HEK293 (cell line): ENCODE data around the gene PRR20D.
"Not testable (repeated sequence)": the region's sequence is repeated elsewhere in the genome, so short reads cannot be mapped to it uniquely, and the experiment has no call there.

Experiments used
- CTCF ChIA-PET: fragments of 350-600 bp; formaldehyde crosslinking; extraction: SDS; loops from one replicate; lab custom pipeline; 2021; ENCODE audit warnings: antibody characterized with exemption; lab: Yijun Ruan, JAX
- POLR2A ChIA-PET: fragments of 300-600 bp; formaldehyde crosslinking; extraction: SDS; loops from one replicate; lab custom pipeline; 2020; ENCODE audit warnings: antibody characterized with exemption, inconsistent platforms; lab: Yijun Ruan, JAX
- H3K27ac ChIP-seq: fragments of 200-500 bp; sonication (Bioruptor generic); 2 replicates; pipeline ENCODE4 v1.5.1; 2014; ENCODE audit warnings: low read depth, low read length, control low read depth, inconsistent platforms; ENCODE audit errors: extremely low read depth
- H3K36me3 ChIP-seq, 2 experiments: fragments of 200-500 bp in 1 of 2; sonication (Bioruptor generic) in 1 of 2; 1 replicate in 1 of 2; 2 replicates in 1 of 2; pipeline ENCODE4 v1.5.1; 2014 to 2017; ENCODE audit warnings: inconsistent platforms in 2 of 2, low read length in 2 of 2; ENCODE audit not compliant: control insufficient read depth in 2 of 2, insufficient read depth in 1 of 2
- H3K4me1 ChIP-seq: fragments of 200-500 bp; sonication (Bioruptor generic); 2 replicates; pipeline ENCODE4 v1.5.1; 2014; ENCODE audit warnings: mild to moderate bottlenecking, low read length, inconsistent platforms; ENCODE audit not compliant: control insufficient read depth, insufficient read depth
- H3K4me3 ChIP-seq: 2 replicates; pipeline ENCODE4 v1.5.1; 2011; ENCODE audit warnings: low read depth, mild to moderate bottlenecking, control low read depth, low read length, moderate library complexity
- H3K9me3 ChIP-seq: fragments of 200-500 bp; sonication (Bioruptor generic); 2 replicates; pipeline ENCODE4 v1.5.1; 2014; ENCODE audit warnings: low read depth, low read length, inconsistent platforms; ENCODE audit not compliant: control insufficient read depth, insufficient read depth
- BCL11B ChIP-seq: fragments of 450-650 bp; formaldehyde crosslinking; IDR thresholded peaks from 2 replicates; pipeline ENCODE4 v1.5.1; 2016; ENCODE audit warnings: low read depth, missing biosample characterization, missing genetic modification characterization
- PRDM1 ChIP-seq: fragments of 450-650 bp; formaldehyde crosslinking; IDR thresholded peaks from 2 replicates; pipeline ENCODE4; 2016; ENCODE audit warnings: missing biosample characterization, missing genetic modification characterization
- PRDM4 ChIP-seq: fragments of 450-650 bp; formaldehyde crosslinking; IDR thresholded peaks from 2 replicates; pipeline ENCODE4 v1.5.1; 2017; ENCODE audit warnings: missing biosample characterization, missing genetic modification characterization
- ZBTB21 ChIP-seq: fragments of 450-650 bp; formaldehyde crosslinking; IDR thresholded peaks from 2 replicates; pipeline ENCODE4 v1.5.1; 2017; ENCODE audit warnings: missing biosample characterization, missing genetic modification characterization
- ZFHX2 ChIP-seq: fragments of 450-650 bp; formaldehyde crosslinking; conservative IDR thresholded peaks from 2 replicates; pipeline ENCODE4 v1.5.1; 2016; ENCODE audit warnings: missing biosample characterization, missing genetic modification characterization
- ZNF121 ChIP-seq: fragments of 450-650 bp; formaldehyde crosslinking; IDR thresholded peaks from 2 replicates; pipeline ENCODE4 v1.5.1; 2016; ENCODE audit warnings: missing biosample characterization, missing genetic modification characterization
- ZNF335 ChIP-seq: fragments of 450-650 bp; formaldehyde crosslinking; conservative IDR thresholded peaks from 2 replicates; pipeline ENCODE4 v1.5.1; 2016; ENCODE audit warnings: missing biosample characterization, missing genetic modification characterization
- ZNF404 ChIP-seq: fragments of 450-650 bp; formaldehyde crosslinking; IDR thresholded peaks from 2 replicates; pipeline ENCODE4 v1.5.1; 2017; ENCODE audit warnings: missing biosample characterization, missing genetic modification characterization
- ZNF571 ChIP-seq: fragments of 450-650 bp; formaldehyde crosslinking; IDR thresholded peaks from 2 replicates; pipeline ENCODE4 v1.5.0; 2017; ENCODE audit warnings: missing biosample characterization, missing genetic modification characterization
- ZNF596 ChIP-seq: fragments of 450-650 bp; IDR thresholded peaks from 2 replicates; pipeline ENCODE4 v1.5.0; 2018; ENCODE audit warnings: missing biosample characterization, mild to moderate bottlenecking, missing genetic modification characterization, moderate library complexity
- ZNF658 ChIP-seq: fragments of 450-650 bp; formaldehyde crosslinking; IDR thresholded peaks from 2 replicates; pipeline ENCODE4; 2016; ENCODE audit warnings: missing biosample characterization, missing genetic modification characterization
- ZNF747 ChIP-seq: fragments of 450-650 bp; formaldehyde crosslinking; IDR thresholded peaks from 2 replicates; pipeline ENCODE4 v1.5.1; 2016; ENCODE audit warnings: missing biosample characterization, missing genetic modification characterization
- ZSCAN16 ChIP-seq: fragments of 450-650 bp; formaldehyde crosslinking; IDR thresholded peaks from 2 replicates; pipeline ENCODE4 v1.5.1; 2016; ENCODE audit warnings: missing biosample characterization, missing genetic modification characterization

Gene PRR20D

GRCh38 chr13:57140235-57140968, 20.0 kb upstream of the PRR20D start, which contains the start of gene PRR20A:
PRR20A (plus strand) TSS chr13:57140918; CDS start chr13:57141305, 387 bp downstream.
- H3K36me3 ChIP-seq, CTCF ChIA-PET, H3K27ac ChIP-seq, POLR2A ChIA-PET, H3K4me3 ChIP-seq, H3K4me1 ChIP-seq, H3K9me3 ChIP-seq: not testable (repeated sequence)

GRCh38 chr13:57147188-57147587, 13.2 kb upstream of the PRR20D start, which contains the start of gene PRR20B:
PRR20B (plus strand) TSS chr13:57147488; CDS start chr13:57147875, 387 bp downstream.
- H3K36me3 ChIP-seq, CTCF ChIA-PET, H3K9me3 ChIP-seq, POLR2A ChIA-PET, H3K27ac ChIP-seq, H3K4me1 ChIP-seq, H3K4me3 ChIP-seq: not testable (repeated sequence)

GRCh38 chr13:57148106-57148505, 12.3 kb upstream of the PRR20D start:
- POLR2A ChIA-PET, H3K4me3 ChIP-seq, H3K27ac ChIP-seq, H3K36me3 ChIP-seq, CTCF ChIA-PET, H3K9me3 ChIP-seq, H3K4me1 ChIP-seq: not testable (repeated sequence)

DNA sequence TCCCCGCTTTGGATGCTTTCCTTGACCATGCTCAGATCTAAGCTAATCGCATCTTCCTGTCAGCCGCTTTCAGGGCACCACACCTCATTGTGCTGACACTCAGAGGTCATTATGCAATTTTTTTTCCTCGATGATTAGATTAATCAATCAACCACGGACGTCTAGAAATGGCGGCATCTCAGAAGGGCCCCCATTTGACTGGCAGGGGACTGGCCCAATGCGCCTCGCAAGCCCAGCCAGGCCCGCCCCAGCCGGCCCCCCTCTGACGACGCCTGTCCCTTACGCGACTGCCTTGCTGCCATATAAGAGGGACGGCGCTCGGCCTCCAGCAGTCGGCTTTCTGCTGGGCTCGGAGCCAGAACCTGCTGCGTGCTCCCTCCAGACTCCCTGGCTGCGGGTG, 6.7 kb upstream of the PRR20D start, which contains the start of gene PRR20C:
TSS of gene PRR20C (plus strand) at position 301 of the 400 bp plus-strand sequence. CDS start 387 bp downstream, outside the sequence.
- POLR2A ChIA-PET, H3K9me3 ChIP-seq, H3K4me3 ChIP-seq, H3K36me3 ChIP-seq, H3K4me1 ChIP-seq, CTCF ChIA-PET, H3K27ac ChIP-seq: not testable (repeated sequence)

- H3K9me3 ChIP-seq, H3K36me3 ChIP-seq, H3K4me3 ChIP-seq, POLR2A ChIA-PET, CTCF ChIA-PET, H3K4me1 ChIP-seq, H3K27ac ChIP-seq: not testable (repeated sequence)
These were observed 6.5 kb downstream of the PRR20D start, which contains the start of gene PRR20E for GRCh38 chr13:57166897-57167296. PRR20E (plus strand) TSS chr13:57167197; CDS start chr13:57167584, 387 bp downstream.

DNA sequence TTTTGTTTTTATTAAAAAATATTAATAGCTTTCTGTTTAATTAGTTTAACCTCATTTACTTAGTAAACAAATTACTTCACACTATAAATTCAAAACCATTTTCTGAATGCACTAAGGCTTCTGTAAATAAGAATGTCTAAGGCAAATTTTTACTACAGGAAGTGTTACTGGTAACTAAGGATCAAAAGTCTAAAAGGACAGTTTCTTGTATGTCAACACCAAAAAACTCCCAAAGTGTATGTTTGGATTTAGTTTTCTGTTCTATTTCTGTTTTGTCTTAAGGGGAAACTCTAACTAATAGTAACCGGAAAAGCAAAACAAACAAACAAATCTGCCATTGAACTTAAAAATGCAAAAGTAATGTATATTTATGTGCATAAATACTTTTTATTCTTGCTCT, 31.2 kb downstream of the PRR20D start:
- ChIA-PET CTCF (no interaction called here), POLR2A (no interaction called here)
- H3K9me3 ChIP-seq: no peaks in the 10 kb centered on the region
- H3K36me3 ChIP-seq: no peaks in the 10 kb centered on the region
- no peak overlapping the region for H3K27ac ChIP-seq
- no peak overlapping the region for H3K4me3 ChIP-seq
- no peaks in the 10 kb centered on the region for H3K4me1 ChIP-seq
- no peak for TF ChIP-seq ZNF121 (tag by site-specific recombination)
- no peak for TF ChIP-seq ZNF404 (tag by site-specific recombination)
- no peak for TF ChIP-seq ZNF658 (tag by site-specific recombination)
- TF ChIP-seq BCL11B (tag by site-specific recombination): no peak
- no peak for TF ChIP-seq ZSCAN16 (tag by site-specific recombination)
- TF ChIP-seq ZBTB21 (tag by site-specific recombination): no peak
- TF ChIP-seq ZNF571: no peak
- TF ChIP-seq PRDM1: no peak
- no peak for TF ChIP-seq ZNF747 (tag by site-specific recombination)
- TF ChIP-seq ZNF335: no peak
- no peak for TF ChIP-seq PRDM4 (tag by site-specific recombination)
- no peak for TF ChIP-seq ZFHX2
- TF ChIP-seq ZNF596: no peak
